HEK293T (cell line): ENCODE results near the gene RGSL1.

Experiments used
- CTCF ChIA-PET: fragments of 350-600 bp; formaldehyde crosslinking; extraction: SDS; loops from one replicate; lab custom pipeline; 2021; ENCODE audit warnings: antibody characterized with exemption, inconsistent platforms; lab: Yijun Ruan, JAX
- POLR2A ChIA-PET: fragments of 350-600 bp; formaldehyde crosslinking; extraction: SDS; loops from one replicate; lab custom pipeline; 2020; ENCODE audit warnings: antibody characterized with exemption, inconsistent platforms; lab: Yijun Ruan, JAX
- DNase-seq: peaks from one replicate; pipeline ENCODE4 v3.0.0; 2012; ENCODE audit warnings: mixed read lengths; ENCODE audit errors: extremely low spot score
- ARNT ChIP-seq: fragments of 450-650 bp; IDR thresholded peaks from 2 replicates; pipeline ENCODE4 v1.6.1; 2017; ENCODE audit warnings: mild to moderate bottlenecking
- BHLHE40 ChIP-seq: fragments of 450-650 bp; IDR thresholded peaks from 2 replicates; pipeline ENCODE4 v1.6.1; 2016; ENCODE audit warnings: mild to moderate bottlenecking, moderate library complexity, borderline replicate concordance
- CTBP1 ChIP-seq: fragments of 450-650 bp; IDR thresholded peaks from 2 replicates; pipeline ENCODE4 v1.6.1; 2016; ENCODE audit warnings: borderline replicate concordance
- ELF4 ChIP-seq: fragments of 450-650 bp; IDR thresholded peaks from 2 replicates; pipeline ENCODE4 v1.6.1; 2017; ENCODE audit warnings: antibody characterized with exemption
- FOXA1 ChIP-seq: fragments of 450-650 bp; IDR thresholded peaks from 2 replicates; pipeline ENCODE4 v1.6.1; 2016; ENCODE audit warnings: mild to moderate bottlenecking
- FOXK2 ChIP-seq: fragments of 450-650 bp; IDR thresholded peaks from 2 replicates; pipeline ENCODE4 v1.6.1; 2016; ENCODE audit warnings: mild to moderate bottlenecking
- FOXM1 ChIP-seq: fragments of 450-650 bp; IDR thresholded peaks from 2 replicates; pipeline ENCODE4 v1.6.1; 2017; ENCODE audit warnings: mild to moderate bottlenecking, borderline replicate concordance
- HDGF ChIP-seq: fragments of 450-650 bp; IDR thresholded peaks from 2 replicates; pipeline ENCODE4 v1.6.1; 2017; ENCODE audit warnings: antibody characterized with exemption, borderline replicate concordance
- L3MBTL2 ChIP-seq: fragments of 450-650 bp; conservative IDR thresholded peaks from 2 replicates; pipeline ENCODE4 v1.6.1; 2016; ENCODE audit warnings: mild to moderate bottlenecking
- LEF1 ChIP-seq: fragments of 450-650 bp; IDR thresholded peaks from 2 replicates; pipeline ENCODE4 v1.6.1; 2017; ENCODE audit warnings: mild to moderate bottlenecking, borderline replicate concordance
- NFRKB ChIP-seq: fragments of 450-650 bp; IDR thresholded peaks from 2 replicates; pipeline ENCODE4 v1.6.1; 2016; ENCODE audit warnings: mild to moderate bottlenecking, moderate library complexity
- SP1 ChIP-seq: fragments of 450-650 bp; IDR thresholded peaks from 2 replicates; pipeline ENCODE4 v1.6.1; 2017
- SUZ12 ChIP-seq: fragments of 450-650 bp; IDR thresholded peaks from 2 replicates; pipeline ENCODE4 v1.6.1; 2016; ENCODE audit warnings: mild to moderate bottlenecking
- TARDBP ChIP-seq: fragments of 450-650 bp; IDR thresholded peaks from 2 replicates; pipeline ENCODE4 v1.6.1; 2016
- ZNF384 ChIP-seq: fragments of 450-650 bp; IDR thresholded peaks from 2 replicates; pipeline ENCODE4 v1.6.1; 2016
- TF ChIP-seq, protein P1 (sequence below): fragments of 450-650 bp; IDR thresholded peaks from 2 replicates; pipeline ENCODE4 v1.6.1; 2016

The RGSL1 gene

DNA sequence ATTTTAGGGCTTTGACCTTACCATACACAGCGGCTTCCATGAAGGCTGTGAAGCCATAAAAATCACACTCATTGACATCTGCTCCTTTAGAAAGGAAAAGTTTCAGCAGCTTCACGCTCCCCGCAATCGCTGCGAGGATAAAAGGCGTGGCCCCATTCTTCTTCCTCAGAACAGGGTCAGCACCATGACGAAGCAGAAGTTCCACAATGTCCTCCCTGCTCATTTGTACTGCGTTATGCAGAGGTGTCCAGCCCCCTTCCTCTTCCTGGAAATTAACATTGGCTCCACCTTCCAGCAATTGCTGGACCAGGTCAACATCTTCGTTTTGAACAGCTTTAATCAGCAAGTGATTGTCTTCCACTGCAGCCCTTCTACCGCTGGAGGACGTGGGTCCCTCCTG is 136.4 kb downstream of the RGSL1 start:
- TF ChIP-seq L3MBTL2 (no peak), FOXA1 (no peak), HDGF (no peak), FOXK2 (no peak), CTBP1 (no peak), FOXM1 (no peak), BHLHE40 (no peak), ARNT (no peak), NFRKB (no peak), SUZ12 (no peak), SP1 (no peak), LEF1 (no peak), ELF4 (no peak), TARDBP (no peak), ZNF384 (no peak)
- TF ChIP-seq, protein P1, sequence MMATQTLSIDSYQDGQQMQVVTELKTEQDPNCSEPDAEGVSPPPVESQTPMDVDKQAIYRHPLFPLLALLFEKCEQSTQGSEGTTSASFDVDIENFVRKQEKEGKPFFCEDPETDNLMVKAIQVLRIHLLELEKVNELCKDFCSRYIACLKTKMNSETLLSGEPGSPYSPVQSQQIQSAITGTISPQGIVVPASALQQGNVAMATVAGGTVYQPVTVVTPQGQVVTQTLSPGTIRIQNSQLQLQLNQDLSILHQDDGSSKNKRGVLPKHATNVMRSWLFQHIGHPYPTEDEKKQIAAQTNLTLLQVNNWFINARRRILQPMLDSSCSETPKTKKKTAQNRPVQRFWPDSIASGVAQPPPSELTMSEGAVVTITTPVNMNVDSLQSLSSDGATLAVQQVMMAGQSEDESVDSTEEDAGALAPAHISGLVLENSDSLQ = no peak
- ChIA-PET POLR2A (no interaction called here), CTCF (no interaction called here)
- DNase-seq = no peak

DNA sequence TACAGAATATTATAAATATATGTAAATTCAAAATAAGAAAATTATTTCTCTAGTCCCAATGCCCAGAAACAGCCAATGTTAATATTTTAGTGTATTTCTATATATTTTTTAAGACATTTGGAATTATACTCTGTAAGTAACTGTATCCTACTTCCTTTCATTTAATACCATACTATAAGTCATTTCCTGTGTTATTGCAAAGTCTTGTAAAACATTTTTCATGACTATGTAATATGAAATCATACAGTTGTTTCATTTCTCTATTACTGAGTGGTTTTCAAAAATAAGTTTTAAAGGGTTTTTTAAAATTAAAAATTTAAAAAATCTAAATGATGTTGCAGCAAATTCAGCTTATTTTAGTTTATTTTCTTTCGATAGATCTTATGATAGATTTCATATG is 137.1 kb downstream of the RGSL1 start:
- ChIA-PET POLR2A (no interaction called here), CTCF (no interaction called here)
- TF ChIP-seq FOXM1 = no peak
- no peak for TF ChIP-seq L3MBTL2
- TF ChIP-seq SUZ12 = no peak
- TF ChIP-seq, protein P1 = no peak
- no peak for TF ChIP-seq BHLHE40
- no peak for DNase-seq

GRCh38 chr1:182587666-182588499 is 137.9 kb downstream of the RGSL1 start:
- CTCF ChIA-PET = no interaction called here
- DNase-seq = no peak
- POLR2A ChIA-PET = interaction anchor here (0.8 to 1.4 kb wide), 3 partner anchors 11 to 153 kb away, joined by 3 to 7 read pairs (median 3); no protein-coding TSS in a partner anchor
- TF ChIP-seq, protein P1 = no peak
- TF ChIP-seq FOXK2 (no peak), NFRKB (no peak), CTBP1 (no peak), SUZ12 (no peak), SP1 (no peak), ELF4 (no peak), L3MBTL2 (no peak), HDGF (no peak), TARDBP (no peak), BHLHE40 (no peak), ARNT (no peak), FOXM1 (no peak), FOXA1 (no peak), ZNF384 (no peak), LEF1 (no peak)

DNA sequence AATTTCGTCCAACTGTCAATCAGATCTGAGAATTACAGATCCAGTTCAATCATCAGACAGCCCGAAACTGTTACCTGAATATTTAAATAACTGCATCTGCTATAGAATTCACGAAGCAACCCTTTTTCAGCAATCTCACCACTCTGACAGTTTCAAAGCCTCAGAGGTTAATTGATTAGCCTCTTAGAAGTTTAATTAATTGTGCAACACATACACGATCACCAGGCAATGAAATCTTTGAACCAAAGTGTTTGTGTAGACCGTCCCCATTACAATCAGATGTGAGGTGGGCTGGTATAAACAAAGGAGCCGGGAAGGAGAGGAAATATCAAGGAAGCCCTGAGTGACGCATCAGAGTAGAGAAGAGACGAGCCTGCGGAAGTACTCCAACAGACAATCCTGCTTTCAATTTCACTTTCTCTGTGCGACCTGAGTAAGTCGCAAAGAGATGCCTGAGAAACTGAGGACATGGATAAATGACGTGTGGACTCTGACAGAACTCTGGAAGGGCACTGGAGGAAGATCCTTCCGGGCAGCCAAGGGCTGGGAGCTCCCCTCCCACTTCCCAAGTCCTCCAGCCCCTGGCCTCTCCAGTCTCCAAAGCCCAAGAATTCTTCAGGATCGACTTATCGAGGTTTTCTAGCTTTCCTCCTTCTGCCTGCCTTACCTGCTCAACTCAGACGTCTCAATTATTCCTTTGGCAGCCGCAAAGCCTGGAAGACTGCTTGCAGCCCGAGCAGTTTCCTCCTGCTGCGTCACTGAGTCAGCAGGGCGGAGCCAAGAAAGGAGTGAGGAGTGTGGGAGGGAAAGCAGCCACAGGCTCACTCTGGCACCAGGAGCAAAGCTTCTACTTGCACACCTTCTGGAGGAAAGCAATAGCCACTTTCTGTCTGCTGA is 138.8 kb downstream of the RGSL1 start, which contains the start of gene RNASEL:
RNASEL (minus strand) TSS at position 757 of the 897 bp plus-strand sequence. CDS start 2,450 bp downstream, outside the sequence.
- DNase-seq = peak; percentile 72
- ChIA-PET POLR2A (interaction anchor here (0.8 to 1.4 kb wide), 4 partner anchors 10 to 202 kb away, joined by 3 to 7 read pairs (median 3); no protein-coding TSS in a partner anchor), CTCF (interaction anchor here (0.7 to 1.2 kb wide), 4 partner anchors 11 to 196 kb away, joined by 3 to 6 read pairs (median 3); no protein-coding TSS in a partner anchor)
- TF ChIP-seq HDGF = no peak
- TF ChIP-seq, protein P1 = peak; percentile 51

- ChIA-PET POLR2A (interaction anchor here (1.1 to 1.4 kb wide), 2 partner anchors 9 to 202 kb away, joined by 3 to 7 read pairs; no protein-coding TSS in a partner anchor), CTCF (interaction anchor here (0.6 to 1.2 kb wide), 6 partner anchors 10 to 508 kb away, joined by 3 to 6 read pairs (median 3); no protein-coding TSS in a partner anchor)
- no peak for DNase-seq
- TF ChIP-seq FOXK2 (no peak), FOXM1 (no peak)
These were observed 139.6 kb downstream of the RGSL1 start for GRCh38 chr1:182589520-182589919.
